Hepatic stellate cell (primary cell): ENCODE results near the gene GBP1.
A peak's percentile ranks its signal among the peaks of the same experiment; 100 is the strongest.
"Not testable (repeated sequence)": the region's sequence is repeated elsewhere in the genome, so short reads cannot be mapped to it uniquely, and the experiment has no call there.

ENCODE experiments used
- DNase-seq: peaks from one replicate; pipeline ENCODE4 v3.0.0; 2011; ENCODE audit warnings: low spot score

Gene GBP1, protein sequence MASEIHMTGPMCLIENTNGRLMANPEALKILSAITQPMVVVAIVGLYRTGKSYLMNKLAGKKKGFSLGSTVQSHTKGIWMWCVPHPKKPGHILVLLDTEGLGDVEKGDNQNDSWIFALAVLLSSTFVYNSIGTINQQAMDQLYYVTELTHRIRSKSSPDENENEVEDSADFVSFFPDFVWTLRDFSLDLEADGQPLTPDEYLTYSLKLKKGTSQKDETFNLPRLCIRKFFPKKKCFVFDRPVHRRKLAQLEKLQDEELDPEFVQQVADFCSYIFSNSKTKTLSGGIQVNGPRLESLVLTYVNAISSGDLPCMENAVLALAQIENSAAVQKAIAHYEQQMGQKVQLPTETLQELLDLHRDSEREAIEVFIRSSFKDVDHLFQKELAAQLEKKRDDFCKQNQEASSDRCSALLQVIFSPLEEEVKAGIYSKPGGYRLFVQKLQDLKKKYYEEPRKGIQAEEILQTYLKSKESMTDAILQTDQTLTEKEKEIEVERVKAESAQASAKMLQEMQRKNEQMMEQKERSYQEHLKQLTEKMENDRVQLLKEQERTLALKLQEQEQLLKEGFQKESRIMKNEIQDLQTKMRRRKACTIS

DNA sequence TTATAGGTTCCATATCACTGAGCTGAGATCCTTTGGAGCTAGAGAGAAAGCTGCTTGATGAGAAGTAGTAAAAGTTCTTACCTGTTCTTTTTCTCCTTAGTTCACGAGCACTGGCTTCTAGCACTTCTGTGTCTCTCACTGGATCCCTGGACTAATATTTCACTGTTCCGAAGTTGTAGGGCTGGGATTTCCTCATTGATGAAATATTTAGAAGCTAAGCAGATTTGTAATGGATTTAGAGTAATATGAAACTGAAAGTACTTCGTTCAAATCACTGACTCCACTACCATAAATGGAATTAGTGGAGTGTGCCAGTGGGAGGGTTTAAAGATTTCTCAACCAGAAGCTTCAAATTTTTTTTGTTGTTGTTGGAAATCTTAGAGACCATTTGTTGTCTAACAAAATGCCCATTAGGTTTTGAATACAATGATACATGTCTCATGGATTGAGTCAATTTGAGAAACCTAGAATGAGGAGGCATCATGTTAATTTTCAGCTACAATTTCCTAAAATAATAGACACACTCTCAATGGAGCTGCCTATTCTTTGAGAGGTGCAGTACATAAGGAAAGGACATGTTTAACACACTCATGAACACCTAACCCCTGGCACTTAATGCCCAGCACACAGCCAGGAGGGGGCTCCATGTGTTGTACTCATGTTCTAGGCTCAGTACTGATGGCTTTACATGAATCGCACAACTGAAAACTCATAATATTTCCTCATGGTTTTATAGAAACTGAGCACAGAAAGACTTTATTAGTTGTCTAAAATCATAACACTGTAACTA, at the start of gene GBP1:
GBP1 (minus strand) TSS at position 130 of the 790 bp plus-strand sequence. CDS start 1,974 bp downstream, outside the sequence.
- peak; percentile 40 for DNase-seq

DNA sequence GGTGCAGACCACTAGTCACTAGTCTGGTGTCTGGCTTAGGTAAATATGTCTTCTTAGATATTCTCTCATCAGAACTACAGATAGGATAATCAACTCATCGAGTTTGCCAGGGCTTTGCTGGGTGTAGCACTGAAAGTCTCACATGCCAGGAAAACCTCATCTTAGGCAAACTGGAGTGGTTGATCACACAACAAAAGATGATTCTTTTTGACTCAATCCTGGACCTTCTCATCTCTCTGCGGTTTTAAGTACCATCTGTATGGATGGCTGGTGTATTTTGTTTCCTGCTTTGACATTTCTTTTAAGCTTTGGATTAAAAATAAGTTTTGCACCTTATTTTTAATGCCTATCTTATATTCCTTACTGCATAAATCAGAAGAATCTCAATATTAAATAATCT, 49.7 kb upstream of the GBP1 start:
- no peak for DNase-seq

DNA sequence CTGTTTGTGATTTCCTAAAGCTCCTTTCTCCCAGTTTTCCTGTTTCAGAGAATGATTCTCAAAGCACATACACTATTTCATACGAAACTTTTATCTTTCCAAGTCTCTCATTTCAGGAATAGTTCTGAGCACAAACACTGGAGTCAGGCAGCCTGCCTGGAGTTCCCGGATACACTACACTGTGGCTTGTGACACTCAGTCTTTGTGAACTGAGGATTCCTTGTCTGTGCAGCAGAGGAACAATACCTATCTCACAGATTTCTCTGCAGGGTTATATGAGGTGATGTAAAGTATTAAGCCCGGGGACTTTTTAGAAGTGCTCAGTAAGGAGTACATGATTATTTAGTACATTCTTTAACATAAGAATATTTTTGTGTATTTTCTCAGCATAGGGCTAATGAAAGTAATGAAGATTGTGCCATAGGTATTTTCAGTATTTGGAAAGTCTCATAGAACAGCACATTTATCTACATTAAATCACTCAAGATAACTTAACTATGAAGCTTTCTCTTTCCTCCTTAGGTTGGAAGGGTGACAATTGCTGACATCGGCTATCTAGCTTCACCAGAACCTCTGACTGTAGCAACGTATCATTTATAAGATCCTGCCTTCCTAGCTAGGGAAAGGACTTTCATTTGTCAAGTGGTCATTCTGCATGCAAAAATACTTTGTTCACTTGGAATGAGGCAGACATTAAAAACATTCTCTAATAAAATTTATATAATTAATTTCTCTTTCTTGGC, 48.0 kb upstream of the GBP1 start:
- DNase-seq = no peak

DNA sequence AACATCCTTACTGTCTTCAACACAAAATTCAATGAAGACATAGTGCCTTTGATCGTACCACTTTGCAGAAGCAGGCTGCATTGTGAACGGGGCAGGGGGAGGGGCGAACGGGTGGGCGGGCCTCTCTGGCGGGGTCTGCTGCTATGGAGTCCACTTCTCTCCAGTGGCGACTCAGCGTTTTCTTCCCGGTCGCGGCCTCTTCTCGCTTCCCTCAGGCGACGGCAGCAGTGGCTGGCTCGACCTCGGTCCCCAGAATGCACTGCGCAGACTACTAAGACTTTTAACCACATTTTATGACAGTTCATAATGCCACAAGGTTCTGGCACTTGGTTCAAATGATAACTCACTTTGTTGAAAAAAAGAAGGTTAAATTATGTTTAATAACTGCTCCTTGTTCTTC, 39.7 kb upstream of the GBP1 start:
- no peak for DNase-seq

DNA sequence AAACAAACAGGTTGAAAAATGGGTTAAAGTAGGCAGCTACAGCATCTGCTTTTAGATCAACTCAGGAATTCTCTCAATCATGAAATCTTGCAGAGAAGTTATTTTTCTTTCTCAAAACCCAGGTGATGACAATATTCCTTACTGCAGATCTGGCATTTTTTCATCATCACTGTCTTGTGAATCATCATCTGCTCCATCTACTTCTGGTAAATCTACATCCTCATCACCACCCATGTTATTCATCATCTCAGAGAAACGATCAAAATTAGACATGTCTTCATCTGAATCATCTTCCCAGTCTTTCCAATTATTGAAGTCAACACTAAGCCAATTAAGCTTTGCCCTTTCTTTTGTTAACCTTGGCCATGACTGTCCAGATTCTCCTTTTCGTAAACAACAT, 39.1 kb upstream of the GBP1 start:
- DNase-seq = no peak

DNA sequence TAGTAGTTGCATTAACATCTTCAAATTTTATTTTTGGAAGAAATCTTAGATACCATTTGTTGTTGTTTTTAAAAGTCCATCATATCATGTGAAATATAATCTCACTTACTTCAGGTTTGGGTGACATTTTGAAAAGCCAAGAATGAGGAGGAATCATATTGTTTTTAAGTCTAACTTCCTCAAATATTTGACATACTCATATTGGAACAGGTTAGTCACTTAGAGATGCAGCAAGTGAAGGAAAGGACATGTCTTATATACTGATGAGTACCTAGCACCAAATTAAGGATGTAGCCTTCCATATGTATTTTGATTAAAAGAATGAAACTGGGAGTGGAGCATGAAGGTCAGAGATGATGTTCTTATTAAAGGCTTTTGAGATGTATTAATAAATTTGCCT, 37.0 kb upstream of the GBP1 start:
- DNase-seq = no peak

DNA sequence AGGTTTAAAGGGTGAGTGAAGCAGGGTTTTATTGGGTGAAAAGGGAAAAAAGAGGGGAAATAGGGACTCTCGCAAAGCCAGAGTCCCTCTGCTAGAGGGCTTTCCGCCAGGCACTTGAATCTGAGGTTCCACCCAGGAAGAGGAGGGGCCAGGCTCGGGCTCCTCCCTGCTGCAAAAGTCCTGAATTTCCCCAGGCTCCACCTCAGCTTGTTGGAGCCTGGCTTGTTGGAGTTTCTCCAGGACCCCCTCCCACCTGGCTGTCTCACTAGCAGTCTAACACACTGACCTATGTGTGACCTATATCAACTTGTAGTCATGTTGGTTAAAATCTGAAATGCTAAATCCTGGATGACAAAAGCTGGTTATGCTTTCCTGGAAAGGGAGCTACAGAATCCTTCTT, 35.4 kb upstream of the GBP1 start:
- DNase-seq = no peak

DNA sequence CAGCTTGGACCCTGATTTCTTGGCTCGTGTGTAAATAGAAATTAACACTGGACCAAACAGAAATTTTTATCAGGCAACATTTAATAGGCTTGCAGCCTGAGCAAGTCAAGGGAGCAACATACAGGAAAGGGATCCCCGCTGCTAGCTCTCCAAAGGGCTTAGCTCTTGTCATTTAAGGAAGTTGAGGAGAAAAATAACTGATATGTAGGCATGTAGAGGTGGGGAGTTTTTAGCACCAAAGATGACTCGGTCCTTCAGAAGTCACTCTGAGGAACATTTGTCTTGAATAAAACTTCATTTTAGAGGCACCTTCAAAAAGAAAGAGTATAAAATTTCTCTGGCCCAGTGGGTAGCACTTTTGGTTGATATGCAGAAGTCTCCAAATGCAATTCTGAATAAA, 33.8 kb upstream of the GBP1 start:
- DNase-seq = no peak

DNA sequence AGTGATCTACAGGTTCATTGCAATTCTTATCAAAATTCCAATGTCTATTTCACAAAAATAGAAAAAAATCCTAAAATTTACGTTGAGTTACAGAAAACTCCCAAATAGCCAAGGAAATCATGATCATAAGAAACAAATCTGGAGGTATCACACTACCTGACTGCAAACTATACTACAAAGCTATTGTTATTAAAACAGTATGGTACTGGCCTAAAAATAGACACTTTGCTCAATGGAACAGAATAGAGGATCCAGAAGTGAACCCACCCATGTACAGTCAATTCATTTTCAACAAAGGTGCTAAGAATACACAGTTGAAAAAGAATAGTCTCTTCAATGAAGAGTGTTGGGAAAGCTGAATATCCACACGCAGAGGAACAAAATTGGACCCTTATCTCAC, 30.7 kb upstream of the GBP1 start:
- no peak for DNase-seq

DNA sequence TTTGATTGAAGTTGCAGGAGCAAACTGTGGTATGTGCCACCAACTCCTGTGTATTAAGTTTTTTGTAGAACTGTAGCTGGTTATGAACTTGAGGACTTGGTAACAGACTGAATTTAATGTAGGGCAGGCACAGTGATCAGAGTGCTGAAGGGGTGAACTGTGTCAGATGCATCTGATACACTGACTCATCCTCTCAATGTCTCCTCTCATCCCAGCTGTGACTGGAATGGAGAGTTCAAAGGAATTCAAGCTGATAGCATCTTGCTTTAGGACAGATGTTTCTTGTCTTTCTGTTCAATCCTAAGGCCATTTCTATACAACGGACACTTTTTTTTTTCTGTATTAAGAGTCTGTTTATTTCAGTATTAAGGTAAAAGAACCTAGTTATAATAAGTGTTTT, 25.0 kb upstream of the GBP1 start:
- DNase-seq = no peak

DNA sequence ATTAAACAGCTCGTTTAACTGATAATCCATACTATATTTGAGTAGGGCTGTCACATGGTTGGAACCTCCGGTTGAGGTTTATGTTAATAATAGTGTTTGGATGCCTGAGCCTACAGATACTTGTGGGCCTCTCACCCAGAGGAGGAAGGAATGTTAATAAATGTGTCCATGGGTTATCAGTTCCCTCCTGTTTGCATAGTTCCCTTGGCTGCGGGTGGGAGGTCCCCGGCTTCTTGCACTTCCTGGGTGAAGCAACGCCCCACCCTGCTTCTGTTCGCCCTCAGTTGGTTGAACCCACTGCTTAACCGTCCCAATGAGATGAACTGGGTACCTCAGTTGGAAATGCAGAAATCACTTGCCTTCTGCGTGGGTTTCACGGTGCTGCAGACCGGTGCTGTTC, 23.6 kb upstream of the GBP1 start:
- DNase-seq = no peak

DNA sequence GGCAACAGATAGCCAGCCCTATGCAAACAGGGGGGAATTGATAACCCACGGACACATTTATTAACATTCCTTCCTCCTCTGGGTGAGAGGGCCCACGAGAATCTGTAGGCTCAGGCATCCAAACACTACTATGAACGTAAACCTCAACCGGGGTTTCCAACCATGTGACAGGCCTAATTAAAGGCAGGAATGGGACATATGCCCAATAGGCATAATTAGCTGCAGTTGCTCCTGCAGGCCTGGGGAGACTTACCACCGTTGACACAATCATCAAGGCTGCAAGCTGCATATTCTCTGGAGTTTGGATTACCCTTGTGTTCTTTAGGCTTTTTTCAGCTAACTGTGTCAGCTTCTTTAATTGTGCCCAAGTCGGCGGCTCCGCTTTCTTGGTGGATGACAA, 22.2 kb upstream of the GBP1 start:
- DNase-seq = no peak

DNA sequence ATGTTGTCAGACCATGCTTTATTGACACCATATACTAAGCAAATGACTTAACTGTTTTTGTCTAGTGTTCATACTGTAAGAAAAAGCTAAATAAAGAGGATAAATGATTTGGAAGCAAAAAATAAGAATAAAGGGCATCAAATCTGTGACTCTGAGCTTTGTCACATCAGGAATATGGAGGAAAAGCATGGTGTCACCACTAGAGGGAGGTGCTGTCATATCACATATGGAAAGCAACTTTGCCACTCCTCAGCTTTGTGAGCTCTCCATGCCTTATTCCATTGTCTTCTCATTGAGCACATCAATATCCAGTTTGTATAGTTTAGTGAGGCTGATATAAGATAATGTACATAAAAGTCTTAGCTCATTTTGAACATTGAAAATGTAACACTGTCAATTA, 20.8 kb upstream of the GBP1 start:
- DNase-seq = peak; percentile 54

DNA sequence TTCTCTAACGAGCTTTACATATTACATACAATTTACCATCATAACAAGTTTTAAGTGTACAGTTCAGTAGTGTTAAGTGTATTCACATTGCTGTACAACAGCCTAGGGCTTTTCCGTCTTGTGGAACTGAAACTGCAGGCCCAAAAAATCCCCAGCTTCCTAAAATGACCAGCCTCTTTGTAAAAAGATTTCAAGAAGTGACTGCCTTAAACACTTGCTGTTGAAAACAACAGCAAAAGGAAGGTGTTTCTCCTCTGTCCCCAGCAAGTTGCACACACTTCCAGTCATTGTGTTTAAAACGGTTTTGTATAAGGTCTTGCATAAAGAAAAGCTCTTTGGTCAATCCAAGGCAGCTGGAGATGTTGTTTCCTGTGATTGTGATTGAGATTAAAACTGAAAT, 16.0 kb upstream of the GBP1 start:
- no peak for DNase-seq

DNA sequence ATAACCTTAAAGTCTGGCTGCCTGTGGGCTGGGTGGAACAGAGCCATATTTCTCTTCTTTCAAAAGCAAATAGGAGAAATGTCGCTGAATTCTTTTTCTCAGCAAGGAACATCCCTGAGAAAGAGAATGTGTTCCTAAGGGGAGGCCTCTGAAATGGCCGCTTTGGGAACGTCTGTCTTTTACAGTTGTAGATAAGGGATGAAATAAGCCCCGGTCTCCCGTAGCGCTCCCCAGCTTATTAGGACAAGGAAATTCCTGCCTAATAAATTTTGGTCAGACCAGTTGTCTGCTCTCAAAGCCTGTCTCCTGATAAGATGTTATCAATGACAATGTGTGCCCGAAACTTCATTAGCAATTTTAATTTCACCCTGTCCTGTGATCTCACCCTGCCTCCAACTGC, 15.1 kb upstream of the GBP1 start:
- DNase-seq = not testable (repeated sequence)

DNA sequence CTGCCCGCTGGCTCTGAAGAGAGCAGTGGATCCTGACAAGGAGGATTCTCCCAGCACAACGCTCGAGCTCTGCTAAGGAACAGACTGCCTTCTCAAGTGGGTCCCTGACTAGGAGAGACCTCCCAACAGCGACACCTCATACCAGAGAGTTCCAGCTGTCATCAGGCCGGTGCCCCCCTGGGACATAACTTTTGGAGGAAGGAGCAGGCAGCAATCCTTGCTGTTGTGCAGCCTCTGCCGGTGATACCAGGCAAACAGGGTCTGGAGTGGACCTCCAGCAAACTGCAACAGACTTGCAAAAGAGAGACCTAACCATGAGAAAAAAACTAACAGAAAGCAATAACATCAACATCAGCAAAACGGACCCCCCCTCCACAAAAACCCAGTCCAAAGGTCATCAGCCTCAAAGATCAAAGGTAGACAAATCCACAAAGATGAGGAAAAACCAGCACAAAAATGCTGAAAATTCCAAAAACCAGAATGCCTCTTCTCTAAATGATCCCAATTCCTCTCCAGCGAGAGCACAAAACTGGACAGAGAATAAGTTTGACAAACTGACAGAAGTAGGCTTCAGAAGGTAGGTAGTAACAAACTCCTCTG, 7.6 kb upstream of the GBP1 start:
- DNase-seq = not testable (repeated sequence)

DNA sequence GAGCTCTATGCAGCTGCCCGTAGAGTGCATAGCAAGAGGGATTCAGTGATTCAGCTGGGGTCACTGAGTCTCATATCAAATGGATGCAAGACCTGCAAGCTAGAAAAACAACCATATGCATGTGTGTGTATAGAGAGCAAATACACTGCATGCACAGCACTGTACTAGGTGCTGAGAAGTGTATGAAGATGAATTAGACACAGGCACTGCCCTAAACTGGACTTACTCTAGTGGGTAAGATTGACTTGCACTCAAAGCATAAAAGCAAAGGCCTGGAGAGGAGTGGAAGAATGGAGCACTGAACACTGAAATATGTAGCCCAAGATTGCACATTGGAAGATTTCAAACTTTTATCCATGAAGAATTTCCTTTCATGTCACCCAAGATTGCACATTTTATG, 5.5 kb upstream of the GBP1 start:
- no peak for DNase-seq

DNA sequence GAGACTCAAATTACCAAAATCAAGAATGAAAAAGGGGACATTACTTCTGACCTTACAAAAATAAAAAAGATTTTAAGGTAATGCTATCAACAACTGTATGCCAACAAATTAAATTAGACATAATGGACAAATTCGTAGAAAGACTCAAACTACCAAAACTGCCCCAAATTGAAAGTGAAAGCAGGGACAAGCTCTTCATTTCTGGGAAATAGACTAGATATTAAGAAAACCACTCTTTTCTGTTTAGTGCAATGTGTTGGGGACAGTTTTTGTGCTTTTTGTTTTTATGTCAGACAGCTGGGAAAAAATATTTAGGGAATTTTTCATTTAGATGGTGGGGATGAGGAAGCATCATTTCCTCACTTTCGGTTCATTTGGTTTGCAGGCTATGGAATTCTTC, 4.9 kb upstream of the GBP1 start:
- no peak for DNase-seq

DNA sequence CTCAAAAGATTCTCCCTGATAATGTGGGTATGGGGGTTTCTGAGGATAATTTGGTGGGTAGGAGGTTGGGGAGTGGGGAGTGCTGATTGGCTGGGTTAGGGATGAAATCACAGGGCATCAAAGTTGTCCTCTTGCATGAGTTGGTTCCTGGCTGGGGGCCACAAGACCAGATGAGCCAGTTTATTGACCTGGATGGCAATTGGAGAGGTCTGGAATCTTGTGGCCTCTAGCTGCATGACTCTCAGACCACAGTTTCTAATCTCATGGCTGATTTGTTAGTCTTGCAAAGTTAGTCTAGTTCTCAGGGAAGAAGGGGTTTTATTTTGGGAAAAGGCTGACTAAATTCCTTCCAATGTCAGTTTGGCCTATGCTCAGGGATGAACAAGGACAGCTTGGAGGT, 3.3 kb upstream of the GBP1 start:
- DNase-seq = peak; percentile 14

DNA sequence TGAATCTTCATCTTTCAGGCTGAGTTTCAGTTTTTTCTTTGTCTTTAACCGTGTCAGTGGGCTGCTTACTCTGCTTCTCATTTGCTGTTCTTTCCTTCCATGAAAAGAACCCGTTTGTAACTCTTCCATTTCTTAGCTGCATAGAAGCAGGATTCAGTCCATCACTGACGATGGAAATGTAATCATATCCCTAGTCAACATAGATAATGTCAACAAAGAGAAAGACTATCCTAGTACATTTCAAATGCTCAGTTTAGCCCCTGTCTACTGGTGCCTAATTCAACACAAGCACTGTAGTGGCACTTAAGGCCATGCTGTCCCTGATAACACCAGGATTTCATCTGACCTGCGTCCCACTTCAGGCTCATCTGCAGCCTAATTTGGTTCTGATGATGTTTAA, 376 bp downstream of the GBP1 start:
- DNase-seq = no peak

DNA sequence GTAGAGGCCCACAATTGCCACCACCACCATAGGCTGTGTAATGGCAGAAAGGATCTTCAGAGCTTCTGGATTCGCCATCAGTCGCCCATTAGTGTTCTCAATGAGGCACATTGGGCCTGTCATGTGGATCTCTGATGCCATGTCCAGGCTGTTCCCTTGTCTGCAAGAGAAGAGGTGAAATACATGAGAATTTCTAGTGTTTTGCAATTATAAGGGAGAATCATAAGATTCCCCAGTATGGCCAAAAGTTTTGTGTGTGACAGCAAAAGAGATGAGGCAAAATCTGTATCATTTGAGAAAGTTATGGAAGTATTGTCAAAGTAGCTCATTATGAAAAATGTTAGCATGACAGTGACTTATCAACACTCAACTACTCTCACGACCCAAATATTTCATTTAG, 1.9 kb downstream of the GBP1 start:
- DNase-seq = no peak

DNA sequence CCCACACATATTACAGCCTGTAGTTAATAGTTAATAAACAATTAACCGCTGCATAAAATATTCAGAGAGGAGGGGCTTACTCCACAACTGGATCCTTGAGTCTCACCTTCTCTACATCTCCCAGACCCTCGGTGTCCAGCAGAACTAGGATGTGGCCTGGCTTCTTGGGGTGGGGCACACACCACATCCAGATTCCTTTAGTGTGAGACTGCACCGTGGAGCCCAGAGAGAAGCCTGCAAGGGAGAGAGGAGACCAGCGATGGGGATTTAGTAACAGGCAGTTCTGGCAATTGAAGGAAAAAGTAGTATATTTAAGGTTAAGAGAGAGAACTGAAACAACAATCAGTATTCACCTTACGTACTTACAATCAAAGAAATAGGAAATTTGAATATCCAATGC, 4.9 kb downstream of the GBP1 start:
- DNase-seq = no peak
